ENCODE measurements around the gene PFN1. TPM values are rescaled to one million over a fixed set of nuclear protein-coding genes. Genes with fewer than 3 reads are reported as not detected.

PFN1 gene
- total and polyA plus RNA-seq, 9 donors, result 201 to 542 (median 323) TPM

DNA sequence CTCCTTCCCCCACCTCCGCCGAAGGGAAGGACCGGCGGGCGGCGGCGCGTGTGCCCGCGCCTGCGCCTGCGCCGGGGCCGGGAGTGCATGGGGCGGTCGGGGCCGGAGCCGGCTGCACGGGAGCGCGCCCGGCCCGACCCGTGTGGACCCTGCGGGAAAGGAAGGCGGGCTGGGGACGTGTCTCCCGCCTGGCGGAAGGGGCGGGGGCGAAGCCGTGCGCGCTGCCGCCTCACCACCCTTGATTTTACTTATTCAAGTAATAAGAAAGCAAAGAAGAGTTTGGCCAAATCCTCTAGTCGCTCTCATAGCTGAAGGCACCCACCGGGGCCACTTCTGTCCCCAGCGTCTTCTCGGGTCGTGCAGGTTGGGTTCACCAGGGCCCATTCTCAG is 596 bp upstream of the PFN1 start:
- Histone ChIP-seq H3K27me3 (no peaks in the 10 kb centered on the region), H3K27ac (peak overlapping the region; percentile 82 to 96), H3K4me1 (ENCODE audit: insufficient read depth) (peaks cover 2% of the 10 kb centered on the region), H3K9me3 (no peaks in the 10 kb centered on the region), H3K36me3 (no peaks in the 10 kb centered on the region), H3K4me3 (peak overlapping the region; percentile 100)
- TF ChIP-seq POLR2A (IDR thresholded peaks at IDR 0.05) (no peak), EP300 (IDR thresholded peaks at IDR 0.05) (no peak)
- TF ChIP-seq, protein P1, sequence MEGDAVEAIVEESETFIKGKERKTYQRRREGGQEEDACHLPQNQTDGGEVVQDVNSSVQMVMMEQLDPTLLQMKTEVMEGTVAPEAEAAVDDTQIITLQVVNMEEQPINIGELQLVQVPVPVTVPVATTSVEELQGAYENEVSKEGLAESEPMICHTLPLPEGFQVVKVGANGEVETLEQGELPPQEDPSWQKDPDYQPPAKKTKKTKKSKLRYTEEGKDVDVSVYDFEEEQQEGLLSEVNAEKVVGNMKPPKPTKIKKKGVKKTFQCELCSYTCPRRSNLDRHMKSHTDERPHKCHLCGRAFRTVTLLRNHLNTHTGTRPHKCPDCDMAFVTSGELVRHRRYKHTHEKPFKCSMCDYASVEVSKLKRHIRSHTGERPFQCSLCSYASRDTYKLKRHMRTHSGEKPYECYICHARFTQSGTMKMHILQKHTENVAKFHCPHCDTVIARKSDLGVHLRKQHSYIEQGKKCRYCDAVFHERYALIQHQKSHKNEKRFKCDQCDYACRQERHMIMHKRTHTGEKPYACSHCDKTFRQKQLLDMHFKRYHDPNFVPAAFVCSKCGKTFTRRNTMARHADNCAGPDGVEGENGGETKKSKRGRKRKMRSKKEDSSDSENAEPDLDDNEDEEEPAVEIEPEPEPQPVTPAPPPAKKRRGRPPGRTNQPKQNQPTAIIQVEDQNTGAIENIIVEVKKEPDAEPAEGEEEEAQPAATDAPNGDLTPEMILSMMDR (IDR thresholded peaks at IDR 0.05), result no peak
- DNase-seq, result peak; percentile 81 to 90 (median 82)
- intact Hi-C loops (cut with DNase I), result no loop called here
- 0 to 1% (median 0%) methylated on average over 40 of the region's 40 CpGs for WGBS, 3 donors

DNA sequence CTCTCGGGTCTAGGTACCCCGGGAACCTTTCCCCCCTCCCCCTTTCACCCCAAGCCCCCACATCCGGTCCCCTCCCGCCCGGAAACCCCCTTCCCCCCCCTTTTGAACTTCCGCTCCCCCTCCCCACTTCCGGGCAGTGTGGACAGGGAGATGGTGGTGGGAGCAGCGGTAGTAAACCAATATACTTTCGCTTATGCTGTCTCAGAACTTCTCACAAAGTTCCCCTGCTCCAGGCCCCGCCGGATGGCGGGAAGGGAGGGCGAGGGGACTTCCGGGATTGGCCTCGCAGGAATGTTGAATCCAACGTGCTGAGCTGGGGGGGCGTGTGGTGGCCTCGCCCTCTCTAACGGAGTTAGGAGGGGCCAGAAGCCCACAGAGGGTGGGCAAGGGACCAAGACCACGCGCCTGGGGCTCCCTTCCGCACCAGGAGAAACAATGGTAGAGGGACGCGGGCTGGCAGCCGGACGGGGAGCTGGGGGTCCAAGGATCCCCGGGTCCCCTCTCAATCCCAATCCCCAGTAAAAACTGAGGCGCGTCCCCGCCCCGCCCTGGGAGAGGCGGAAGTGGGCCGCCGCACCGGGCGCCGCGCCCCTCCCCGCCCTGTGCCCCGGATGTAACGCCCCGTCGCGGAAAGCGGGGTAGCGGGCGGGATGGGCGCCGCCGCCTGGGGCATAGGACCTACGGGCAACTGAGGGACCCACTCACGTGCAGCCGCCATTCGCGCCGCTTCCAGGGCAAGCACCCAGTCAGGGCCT is 742 bp downstream of the PFN1 start:
- Histone ChIP-seq H3K27ac (peak overlapping the region; percentile 78 to 88), H3K27me3 (no peaks in the 10 kb centered on the region), H3K4me3 (peak overlapping the region; percentile 100), H3K9me3 (no peaks in the 10 kb centered on the region), H3K4me1 (ENCODE audit: insufficient read depth) (peaks cover 2% of the 10 kb centered on the region), H3K36me3 (no peaks in the 10 kb centered on the region)
- DNase-seq, result peak; percentile 59 to 78 (median 69)
- intact Hi-C loops (cut with DNase I), result no loop called here
- WGBS, 3 donors, result 0 to 1% (median 0%) methylated on average over 55 to 56 of the region's 56 CpGs
- TF ChIP-seq, protein P1 (IDR thresholded peaks at IDR 0.05), result no peak
- no peak for TF ChIP-seq POLR2A (IDR thresholded peaks at IDR 0.05)
- no peak for TF ChIP-seq EP300 (IDR thresholded peaks at IDR 0.05)

DNA sequence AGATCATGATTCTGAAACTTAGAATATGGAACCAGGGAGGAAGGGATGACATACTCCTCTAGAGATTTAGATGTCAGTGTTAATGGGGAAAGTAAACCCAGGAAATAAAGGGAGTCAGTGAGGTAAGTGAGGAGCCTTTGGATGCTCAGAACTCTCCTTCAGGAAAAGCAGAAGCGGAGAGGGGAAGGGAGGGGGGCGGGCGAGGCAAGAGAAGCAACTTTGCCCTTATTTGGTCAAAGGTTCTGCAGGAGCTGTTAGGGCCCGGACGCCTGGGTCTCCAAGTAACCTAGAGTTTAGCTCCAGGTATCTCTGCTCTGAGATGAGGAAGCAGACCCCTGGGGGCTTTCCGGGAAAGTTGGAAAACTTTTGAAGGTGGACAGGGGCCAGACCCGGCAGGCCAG is 1.3 kb downstream of the PFN1 start:
- Histone ChIP-seq H3K27ac (peak overlapping the region in 1 of 2 donors; percentile 88), H3K36me3 (no peaks in the 10 kb centered on the region), H3K4me3 (peak overlapping the region; percentile 100), H3K27me3 (no peaks in the 10 kb centered on the region), H3K4me1 (ENCODE audit: insufficient read depth) (peaks cover 2% of the 10 kb centered on the region), H3K9me3 (no peaks in the 10 kb centered on the region)
- intact Hi-C loops (cut with DNase I), result no loop called here
- TF ChIP-seq EP300 (IDR thresholded peaks at IDR 0.05) (no peak), POLR2A (IDR thresholded peaks at IDR 0.05) (no peak)
- TF ChIP-seq, protein P1 (IDR thresholded peaks at IDR 0.05), result no peak
- 0 to 1% (median 1%) methylated on average over 7 of the region's 7 CpGs for WGBS, 3 donors
- DNase-seq, result no peak

DNA sequence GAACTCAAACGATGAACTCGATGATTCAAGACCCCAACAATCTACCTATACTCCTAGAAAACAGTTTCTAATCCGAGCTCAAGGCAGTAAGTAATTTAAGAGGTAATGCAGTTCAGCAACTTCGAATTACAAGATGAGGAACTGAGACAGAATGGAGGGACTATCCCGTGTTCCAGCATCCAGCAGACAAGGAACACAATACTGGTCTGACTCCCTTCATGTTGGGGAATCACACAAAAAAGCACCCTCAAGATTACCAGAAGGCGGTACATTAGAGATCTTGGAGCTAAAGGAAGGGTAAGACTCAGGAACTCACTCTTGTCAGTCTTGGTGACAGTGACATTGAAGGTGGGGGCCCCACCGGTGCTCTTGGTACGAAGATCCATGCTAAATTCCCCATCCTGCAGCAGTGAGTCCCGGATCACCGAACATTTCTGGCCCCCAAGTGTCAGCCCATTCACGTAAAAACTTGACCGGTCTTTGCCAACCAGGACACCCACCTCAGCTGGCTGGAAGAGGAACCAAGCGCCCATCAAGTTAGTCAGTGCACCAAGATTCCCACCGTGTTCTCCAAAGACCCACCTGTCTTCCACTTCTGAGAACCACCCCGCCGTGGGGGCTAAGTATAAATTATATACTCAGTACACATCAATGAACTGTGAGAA is 1.9 kb downstream of the PFN1 start:
- no peak for DNase-seq
- Histone ChIP-seq H3K27ac (peak overlapping the region in 1 of 2 donors; percentile 88), H3K9me3 (no peaks in the 10 kb centered on the region), H3K36me3 (no peaks in the 10 kb centered on the region), H3K4me1 (ENCODE audit: insufficient read depth) (peaks cover 2% of the 10 kb centered on the region), H3K27me3 (no peaks in the 10 kb centered on the region), H3K4me3 (peak overlapping the region; percentile 100)
- TF ChIP-seq, protein P1 (IDR thresholded peaks at IDR 0.05), result no peak
- no peak for TF ChIP-seq POLR2A (IDR thresholded peaks at IDR 0.05)
- TF ChIP-seq EP300 (IDR thresholded peaks at IDR 0.05), result no peak
- WGBS, 3 donors, result 25 to 36% (median 31%) methylated on average over 16 of the region's 16 CpGs
- intact Hi-C loops (cut with DNase I), result no loop called here

Measured in ovary (tissue), 9 donors.